Smooth muscle cell (in vitro differentiated cells): Measurements from ENCODE around the gene CRX. TPM values are rescaled to one million over a fixed set of nuclear protein-coding genes. Genes with fewer than 3 reads are reported as not detected.

ENCODE experiments used
- DNase-seq: peaks from one replicate; lab custom pipeline; 2025; ENCODE audit not compliant: unreplicated experiment; lab: John Stamatoyannopoulos, UW
- H2AFZ ChIP-seq: fragments of 200-600 bp; sonication (generic); 2 replicates; pipeline ENCODE4 v1.6.0; 2016; ENCODE audit warnings: antibody characterized with exemption, low read depth, mild to moderate bottlenecking
- H3F3A ChIP-seq: fragments of 200-600 bp; sonication (generic); 2 replicates; pipeline ENCODE4 v1.6.0; 2017; ENCODE audit warnings: antibody characterized with exemption, low read depth
- H3K27ac ChIP-seq: fragments of 200-600 bp; sonication (generic); 2 replicates; pipeline ENCODE4 v1.5.1; 2016; ENCODE audit warnings: low read depth, mild to moderate bottlenecking
- H3K27me3 ChIP-seq: fragments of 200-600 bp; sonication (generic); 2 replicates; pipeline ENCODE4 v1.6.1; 2016; ENCODE audit warnings: low read depth, mild to moderate bottlenecking
- H3K36me3 ChIP-seq: fragments of 200-600 bp; sonication (generic); 2 replicates; pipeline ENCODE4 v1.5.1; 2016; ENCODE audit warnings: low read depth
- H3K4me1 ChIP-seq: fragments of 200-600 bp; sonication (generic); 2 replicates; pipeline ENCODE4 v1.5.1; 2016; ENCODE audit warnings: low read depth
- H3K4me2 ChIP-seq: fragments of 200-600 bp; sonication (generic); 2 replicates; pipeline ENCODE4 v1.6.0; 2016; ENCODE audit warnings: mild to moderate bottlenecking
- H3K4me3 ChIP-seq: fragments of 200-600 bp; sonication (generic); 2 replicates; pipeline ENCODE4 v1.5.1; 2016; ENCODE audit warnings: mild to moderate bottlenecking
- H3K79me2 ChIP-seq: fragments of 200-600 bp; sonication (generic); 2 replicates; pipeline ENCODE4 v1.6.0; 2016; ENCODE audit warnings: low read depth, mild to moderate bottlenecking
- H3K9ac ChIP-seq: fragments of 200-600 bp; sonication (generic); 2 replicates; pipeline ENCODE4 v1.6.0; 2016; ENCODE audit warnings: low read depth
- H3K9me3 ChIP-seq: fragments of 200-600 bp; sonication (generic); replicated peaks from 2 replicates; pipeline ENCODE4 v1.5.1; 2016; ENCODE audit warnings: low read depth
- H4K20me1 ChIP-seq: fragments of 200-600 bp; sonication (generic); 2 replicates; pipeline ENCODE4 v1.6.0; 2016; ENCODE audit warnings: low read depth
- WGBS: methylation state at CpG from one replicate; pipeline ENCODE4 v1.1.7; 2016; ENCODE audit warnings: low lambda C conversion rate; 5-methylcytosine and 5-hydroxymethylcytosine counted together
- polyA plus RNA-seq: library from polyadenylated mRNA; unstranded; fragments of >200 nt; fragmentation: Nextera tagmentation; extraction: Ambion mirVana; gene quantifications from 2 replicates; pipeline ENCODE4 v1.2.1, GENCODE V29; 2016
- total RNA-seq: library from RNA; depleted of rRNA; stranded (reverse); fragments of >200 nt; gene quantifications from 2 replicates; pipeline ENCODE4 v1.2.3, GENCODE V29; 2014
- TF ChIP-seq, protein P1 (sequence below): fragments of 200-600 bp; sonication (generic); IDR thresholded peaks from 2 replicates; pipeline ENCODE4 v1.5.1; 2017; ENCODE audit warnings: borderline replicate concordance, mild to moderate bottlenecking, antibody characterized with exemption; ENCODE audit not compliant: insufficient read depth, poor library complexity, severe bottlenecking

CRX gene
- total and polyA plus RNA-seq, 2 experiments from 2014 or later, result not detected

DNA sequence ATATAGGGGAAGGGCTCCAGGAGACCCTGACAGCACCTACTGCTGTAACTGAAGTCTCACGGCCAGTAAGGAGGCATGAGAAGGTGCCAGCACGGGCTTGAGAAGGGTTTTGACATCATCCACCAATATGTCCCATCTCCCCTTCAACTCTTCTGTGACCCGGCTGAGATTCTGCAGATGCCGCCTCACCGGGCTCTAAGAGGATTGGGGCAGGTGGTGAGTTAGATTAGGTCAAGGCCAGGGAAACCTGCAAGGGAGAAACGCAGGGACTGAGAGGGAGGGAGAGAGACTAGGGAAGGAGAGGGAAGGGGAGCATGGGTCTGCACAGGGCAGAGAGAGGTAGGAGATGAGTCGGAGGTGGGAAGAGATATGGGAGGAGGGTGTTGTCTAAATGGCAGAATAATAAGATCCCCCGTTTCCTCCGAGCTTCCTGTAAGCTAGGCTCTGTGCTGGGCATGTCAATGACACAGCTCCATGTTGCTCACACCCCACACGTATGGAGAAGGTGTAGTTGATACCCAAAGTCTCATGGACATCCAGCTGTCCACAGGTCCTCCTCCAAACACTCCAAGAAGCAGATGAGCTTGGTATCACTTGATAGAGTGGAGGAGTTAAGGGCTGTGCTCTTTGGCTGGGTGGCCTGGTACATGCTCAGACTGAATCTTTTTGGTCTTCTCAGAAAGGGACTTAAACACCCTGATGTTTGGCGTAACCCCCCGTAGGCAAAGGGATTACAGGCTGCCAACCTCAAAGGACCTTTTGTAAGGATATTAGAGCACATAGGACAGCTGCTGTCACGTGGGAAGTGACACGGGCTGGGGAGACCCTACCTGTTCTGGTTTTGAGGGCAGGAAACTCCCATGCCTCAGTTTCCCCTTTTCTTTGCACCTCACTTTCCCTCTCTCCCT lies 23.5 kb upstream of the CRX start:
- no peak for DNase-seq
- Histone ChIP-seq H4K20me1 (no peaks in the 10 kb centered on the region), H3K4me3 (no peak overlapping the region), H3F3A (no peaks in the 10 kb centered on the region), H3K79me2 (no peaks in the 10 kb centered on the region), H3K9me3 (no peaks in the 10 kb centered on the region), H2AFZ (no peak overlapping the region), H3K4me1 (no peaks in the 10 kb centered on the region), H3K9ac (no peak overlapping the region), H3K27me3 (no peaks in the 10 kb centered on the region), H3K4me2 (no peak overlapping the region), H3K36me3 (no peaks in the 10 kb centered on the region), H3K27ac (no peak overlapping the region)
- 82% methylated on average over 14 of the region's 14 CpGs for WGBS
- TF ChIP-seq, protein P1, sequence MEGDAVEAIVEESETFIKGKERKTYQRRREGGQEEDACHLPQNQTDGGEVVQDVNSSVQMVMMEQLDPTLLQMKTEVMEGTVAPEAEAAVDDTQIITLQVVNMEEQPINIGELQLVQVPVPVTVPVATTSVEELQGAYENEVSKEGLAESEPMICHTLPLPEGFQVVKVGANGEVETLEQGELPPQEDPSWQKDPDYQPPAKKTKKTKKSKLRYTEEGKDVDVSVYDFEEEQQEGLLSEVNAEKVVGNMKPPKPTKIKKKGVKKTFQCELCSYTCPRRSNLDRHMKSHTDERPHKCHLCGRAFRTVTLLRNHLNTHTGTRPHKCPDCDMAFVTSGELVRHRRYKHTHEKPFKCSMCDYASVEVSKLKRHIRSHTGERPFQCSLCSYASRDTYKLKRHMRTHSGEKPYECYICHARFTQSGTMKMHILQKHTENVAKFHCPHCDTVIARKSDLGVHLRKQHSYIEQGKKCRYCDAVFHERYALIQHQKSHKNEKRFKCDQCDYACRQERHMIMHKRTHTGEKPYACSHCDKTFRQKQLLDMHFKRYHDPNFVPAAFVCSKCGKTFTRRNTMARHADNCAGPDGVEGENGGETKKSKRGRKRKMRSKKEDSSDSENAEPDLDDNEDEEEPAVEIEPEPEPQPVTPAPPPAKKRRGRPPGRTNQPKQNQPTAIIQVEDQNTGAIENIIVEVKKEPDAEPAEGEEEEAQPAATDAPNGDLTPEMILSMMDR, result no peak

DNA sequence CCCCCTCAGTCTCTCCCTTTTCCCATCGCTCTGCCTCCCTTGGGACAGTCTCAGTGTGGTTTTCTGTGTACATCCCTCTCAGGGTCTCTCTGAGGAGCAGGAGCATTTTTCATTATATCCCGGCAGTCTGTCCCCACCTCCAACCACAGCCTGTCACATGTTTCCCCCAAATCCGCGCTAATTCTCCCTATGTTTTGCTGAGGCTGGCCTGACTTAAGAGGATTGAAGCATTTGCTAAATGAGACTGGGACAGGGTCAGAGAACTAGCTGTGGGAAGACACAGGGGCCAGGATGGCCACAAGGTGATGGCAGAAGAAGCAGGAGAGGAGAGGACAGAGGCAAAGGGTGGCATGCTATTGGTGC lies 22.9 kb upstream of the CRX start:
- H2AFZ ChIP-seq, result no peak overlapping the region
- TF ChIP-seq, protein P1, result no peak
- H3K27ac ChIP-seq, result no peak overlapping the region
- no peak overlapping the region for H3K9ac ChIP-seq
- no peaks in the 10 kb centered on the region for H3K27me3 ChIP-seq
- H3K9me3 ChIP-seq, result no peaks in the 10 kb centered on the region
- WGBS, result 88% methylated on average over 4 of the region's 4 CpGs
- no peak overlapping the region for H3K4me3 ChIP-seq
- no peaks in the 10 kb centered on the region for H3F3A ChIP-seq
- no peaks in the 10 kb centered on the region for H3K36me3 ChIP-seq
- no peaks in the 10 kb centered on the region for H4K20me1 ChIP-seq
- no peaks in the 10 kb centered on the region for H3K4me1 ChIP-seq
- H3K79me2 ChIP-seq, result no peaks in the 10 kb centered on the region
- no peak for DNase-seq
- no peak overlapping the region for H3K4me2 ChIP-seq

- H3K36me3 ChIP-seq, result no peaks in the 10 kb centered on the region
- H3K4me1 ChIP-seq, result no peaks in the 10 kb centered on the region
- no peaks in the 10 kb centered on the region for H3K79me2 ChIP-seq
- no peaks in the 10 kb centered on the region for H4K20me1 ChIP-seq
- no peak overlapping the region for H3K4me2 ChIP-seq
- no peak overlapping the region for H3K9ac ChIP-seq
- no peak for DNase-seq
- WGBS, result 93% methylated on average over 4 of the region's 4 CpGs
- no peak overlapping the region for H3K4me3 ChIP-seq
- no peaks in the 10 kb centered on the region for H3K9me3 ChIP-seq
- no peaks in the 10 kb centered on the region for H3F3A ChIP-seq
- H3K27me3 ChIP-seq, result no peaks in the 10 kb centered on the region
- no peak overlapping the region for H2AFZ ChIP-seq
- H3K27ac ChIP-seq, result no peak overlapping the region
- TF ChIP-seq, protein P1, result no peak
These were observed 20.5 kb upstream of the CRX start for GRCh38 chr19:47801270-47801669.
